GM12873 (cell line): ENCODE results near the gene HOXA3.

ENCODE experiments used
- CTCF ChIP-seq: IDR thresholded peaks from 2 replicates; pipeline ENCODE4 v1.5.1; 2012; ENCODE audit warnings: low read depth, mild to moderate bottlenecking, moderate library complexity, low read length, control low read depth; ENCODE audit not compliant: insufficient read depth; ENCODE audit errors: missing control alignments

Gene HOXA3

GRCh38 chr7:27100694-27101170 lies 51.7 kb downstream of the HOXA3 start:
- TF ChIP-seq CTCF: no peak

- no peak for TF ChIP-seq CTCF
Measured at GRCh38 chr7:27099453-27100370, 52.7 kb downstream of the HOXA3 start.

GRCh38 chr7:27098578-27099451 lies 53.6 kb downstream of the HOXA3 start:
- no peak for TF ChIP-seq CTCF

- TF ChIP-seq CTCF: no peak
Measured at GRCh38 chr7:27097686-27098577, 54.5 kb downstream of the HOXA3 start.

GRCh38 chr7:27096768-27097514 lies 55.4 kb downstream of the HOXA3 start:
- no peak for TF ChIP-seq CTCF

- no peak for TF ChIP-seq CTCF
Measured at GRCh38 chr7:27095897-27096767, 56.3 kb downstream of the HOXA3 start, which contains the start of gene HOXA1. TSS of gene HOXA1 (minus strand) at chr7:27096000. CDS start at chr7:27095912, 88 bp downstream.
